Adrenal gland (tissue), 5 donors: ENCODE results near the gene RBM47.

Experiments
- CTCF ChIP-seq, 6 experiments: fragments of 450-650 bp in 4 of 6; fragments of 200-600 bp in 2 of 6; sonication (generic) in 1 of 6; IDR thresholded peaks; 1 replicate in 5 of 6; 2 replicates in 1 of 6; pipeline versions ENCODE4 v1.5.1 to v1.8.0; 2016 to 2021; ENCODE audit warnings: antibody characterized with exemption in 6 of 6, mild to moderate bottlenecking in 2 of 6, moderate library complexity in 1 of 6
- POLR2A ChIP-seq, 2 donors: fragments of 450-650 bp; IDR thresholded peaks; one replicate each; pipeline ENCODE4 v1.6.1; 2017; ENCODE audit warnings: antibody characterized with exemption in 2 of 2, mild to moderate bottlenecking in 2 of 2, moderate library complexity in 1 of 2
- donor health status: DM: no; HTN: no; CAD: no.

- TF ChIP-seq CTCF (IDR thresholded peaks at IDR 0.05) (no peak), POLR2A (IDR thresholded peaks at IDR 0.05) (no peak)
Measured at GRCh38 chr4:40648131-40648530, 18.5 kb upstream of the RBM47 start.
